ENCODE measurements around the gene SIL1. TPM values are rescaled to one million over a fixed set of nuclear protein-coding genes. Genes with fewer than 3 reads are reported as not detected.

The SIL1 gene
- total RNA-seq, 2 experiments from 2014 or later, result 27.2 to 30.3 TPM

GRCh38 chr5:138936225-138936967 lies 261.8 kb downstream of the SIL1 start:
- no peaks in the 10 kb centered on the region for H3K4me1 Mint-ChIP-seq (ENCODE audit: low read depth)
- intact Hi-C loops (cut with micrococcal nuclease), result no loop called here
- no peak overlapping the region for H3K4me3 Mint-ChIP-seq
- ChIA-PET POLR2A (interaction anchor here (0.6 kb wide), 1 partner anchor 183 kb away, joined by 3 read pairs; no protein-coding TSS in a partner anchor), CTCF (interaction anchor here (1.1 kb wide), 1 partner anchor 25 kb away, joined by 3 read pairs; no protein-coding TSS in a partner anchor)
- H3K27ac Mint-ChIP-seq, result no peak overlapping the region
- no peak for DNase-seq
- peaks cover 1% of the 10 kb centered on the region for H3K36me3 Mint-ChIP-seq
- H3K27me3 Mint-ChIP-seq, result no peaks in the 10 kb centered on the region
- no peaks in the 10 kb centered on the region for H3K9me3 Mint-ChIP-seq

GRCh38 chr5:138935466-138935865 lies 262.7 kb downstream of the SIL1 start:
- intact Hi-C loops (cut with micrococcal nuclease), result no loop called here
- H3K36me3 Mint-ChIP-seq, result peaks cover 1% of the 10 kb centered on the region
- no peaks in the 10 kb centered on the region for H3K4me1 Mint-ChIP-seq (ENCODE audit: low read depth)
- ChIA-PET CTCF (interaction anchor here (1.1 kb wide), 1 partner anchor 24 kb away, joined by 3 read pairs; no protein-coding TSS in a partner anchor), POLR2A (no interaction called here)
- H3K27me3 Mint-ChIP-seq, result no peaks in the 10 kb centered on the region
- no peaks in the 10 kb centered on the region for H3K9me3 Mint-ChIP-seq
- no peak overlapping the region for H3K4me3 Mint-ChIP-seq
- no peak overlapping the region for H3K27ac Mint-ChIP-seq
- no peak for DNase-seq

GRCh38 chr5:138934971-138935370 lies 263.2 kb downstream of the SIL1 start:
- no peak for DNase-seq
- POLR2A ChIA-PET, result no interaction called here
- Mint-ChIP-seq H3K27me3 (no peaks in the 10 kb centered on the region), H3K27ac (no peak overlapping the region), H3K4me3 (no peak overlapping the region), H3K4me1 (ENCODE audit: low read depth) (no peaks in the 10 kb centered on the region), H3K36me3 (peaks cover 1% of the 10 kb centered on the region), H3K9me3 (no peaks in the 10 kb centered on the region)
- CTCF ChIA-PET, result interaction anchor here (1.1 kb wide), 1 partner anchor 23 kb away, joined by 3 read pairs; no protein-coding TSS in a partner anchor
- intact Hi-C loops (cut with micrococcal nuclease), result no loop called here

- Mint-ChIP-seq H3K4me1 (ENCODE audit: low read depth) (no peaks in the 10 kb centered on the region), H3K27ac (no peak overlapping the region), H3K9me3 (no peaks in the 10 kb centered on the region), H3K4me3 (no peak overlapping the region), H3K36me3 (peaks cover 1% of the 10 kb centered on the region), H3K27me3 (no peaks in the 10 kb centered on the region)
- intact Hi-C loops (cut with micrococcal nuclease), result no loop called here
- POLR2A ChIA-PET, result no interaction called here
- CTCF ChIA-PET, result no interaction called here
- DNase-seq, result no peak
Observed at GRCh38 chr5:138933522-138934290, 264.5 kb downstream of the SIL1 start.

GRCh38 chr5:138932171-138932810 lies 265.9 kb downstream of the SIL1 start:
- no peak for DNase-seq
- ChIA-PET POLR2A (no interaction called here), CTCF (interaction anchor here (0.7 kb wide), 1 partner anchor 107 kb away, joined by 4 read pairs; no protein-coding TSS in a partner anchor)
- peaks cover 1% of the 10 kb centered on the region for H3K36me3 Mint-ChIP-seq
- no peak overlapping the region for H3K27ac Mint-ChIP-seq
- no peaks in the 10 kb centered on the region for H3K9me3 Mint-ChIP-seq
- intact Hi-C loops (cut with micrococcal nuclease), result no loop called here
- no peak overlapping the region for H3K4me3 Mint-ChIP-seq
- no peaks in the 10 kb centered on the region for H3K4me1 Mint-ChIP-seq (ENCODE audit: low read depth)
- no peaks in the 10 kb centered on the region for H3K27me3 Mint-ChIP-seq

- H3K27me3 Mint-ChIP-seq, result no peaks in the 10 kb centered on the region
- peaks cover 2% of the 10 kb centered on the region for H3K36me3 Mint-ChIP-seq
- CTCF ChIA-PET, result no interaction called here
- H3K4me3 Mint-ChIP-seq, result no peak overlapping the region
- no peaks in the 10 kb centered on the region for H3K9me3 Mint-ChIP-seq
- intact Hi-C loops (cut with micrococcal nuclease), result no loop called here
- DNase-seq, result no peak
- no peak overlapping the region for H3K27ac Mint-ChIP-seq
- POLR2A ChIA-PET, result no interaction called here
- no peaks in the 10 kb centered on the region for H3K4me1 Mint-ChIP-seq (ENCODE audit: low read depth)
Observed at GRCh38 chr5:138930371-138931097, 267.6 kb downstream of the SIL1 start.

GRCh38 chr5:138929571-138929955 lies 268.6 kb downstream of the SIL1 start:
- no peaks in the 10 kb centered on the region for H3K9me3 Mint-ChIP-seq
- intact Hi-C loops (cut with micrococcal nuclease), result no loop called here
- no peak for DNase-seq
- no peaks in the 10 kb centered on the region for H3K27me3 Mint-ChIP-seq
- H3K27ac Mint-ChIP-seq, result no peak overlapping the region
- ChIA-PET POLR2A (interaction anchor here (0.6 kb wide), 1 partner anchor 129 kb away, joined by 3 read pairs; no protein-coding TSS in a partner anchor), CTCF (no interaction called here)
- no peaks in the 10 kb centered on the region for H3K4me1 Mint-ChIP-seq (ENCODE audit: low read depth)
- H3K36me3 Mint-ChIP-seq, result peaks cover 7% of the 10 kb centered on the region
- H3K4me3 Mint-ChIP-seq, result no peak overlapping the region

- Mint-ChIP-seq H3K4me3 (no peak overlapping the region), H3K27me3 (no peaks in the 10 kb centered on the region), H3K36me3 (peaks cover 7% of the 10 kb centered on the region), H3K9me3 (no peaks in the 10 kb centered on the region), H3K27ac (no peak overlapping the region), H3K4me1 (ENCODE audit: low read depth) (no peaks in the 10 kb centered on the region)
- DNase-seq, result no peak
- intact Hi-C loops (cut with micrococcal nuclease), result no loop called here
- ChIA-PET POLR2A (no interaction called here), CTCF (no interaction called here)
Observed at GRCh38 chr5:138927979-138928378, 270.2 kb downstream of the SIL1 start.

GRCh38 chr5:138927544-138927943 lies 270.6 kb downstream of the SIL1 start:
- DNase-seq, result no peak
- intact Hi-C loops (cut with micrococcal nuclease), result no loop called here
- no peaks in the 10 kb centered on the region for H3K27me3 Mint-ChIP-seq
- no peak overlapping the region for H3K27ac Mint-ChIP-seq
- no peak overlapping the region for H3K4me3 Mint-ChIP-seq
- CTCF ChIA-PET, result no interaction called here
- POLR2A ChIA-PET, result no interaction called here
- peaks cover 7% of the 10 kb centered on the region for H3K36me3 Mint-ChIP-seq
- no peaks in the 10 kb centered on the region for H3K9me3 Mint-ChIP-seq
- no peaks in the 10 kb centered on the region for H3K4me1 Mint-ChIP-seq (ENCODE audit: low read depth)

- H3K27me3 Mint-ChIP-seq, result no peaks in the 10 kb centered on the region
- H3K27ac Mint-ChIP-seq, result no peak overlapping the region
- intact Hi-C loops (cut with micrococcal nuclease), result no loop called here
- H3K4me1 Mint-ChIP-seq (ENCODE audit: low read depth), result no peaks in the 10 kb centered on the region
- DNase-seq, result no peak
- H3K4me3 Mint-ChIP-seq, result no peak overlapping the region
- H3K9me3 Mint-ChIP-seq, result no peaks in the 10 kb centered on the region
- ChIA-PET CTCF (no interaction called here), POLR2A (no interaction called here)
- peaks cover 7% of the 10 kb centered on the region for H3K36me3 Mint-ChIP-seq
Observed at GRCh38 chr5:138926688-138927448, 271.3 kb downstream of the SIL1 start.

GRCh38 chr5:138926257-138926656 lies 271.9 kb downstream of the SIL1 start:
- peaks cover 7% of the 10 kb centered on the region for H3K36me3 Mint-ChIP-seq
- ChIA-PET CTCF (no interaction called here), POLR2A (no interaction called here)
- no peaks in the 10 kb centered on the region for H3K4me1 Mint-ChIP-seq (ENCODE audit: low read depth)
- H3K27ac Mint-ChIP-seq, result no peak overlapping the region
- H3K4me3 Mint-ChIP-seq, result no peak overlapping the region
- no peak for DNase-seq
- H3K9me3 Mint-ChIP-seq, result no peaks in the 10 kb centered on the region
- intact Hi-C loops (cut with micrococcal nuclease), result no loop called here
- no peaks in the 10 kb centered on the region for H3K27me3 Mint-ChIP-seq

Measured in activated CD4-positive, alpha-beta memory T cell treated with anti-CD3 and anti-CD28 coated beads for 36 hours (primary cell).